ENCODE measurements around the gene PTPRCAP. TPM values are rescaled to one million over a fixed set of nuclear protein-coding genes. Genes with fewer than 3 reads are reported as not detected.

PTPRCAP gene
- total RNA-seq, 4 donors from 2014 or later, result 17.3 to 56.9 (median 21.7) TPM

- peak overlapping the region; percentile 64 to 98 (median 92) for H3K4me3 ChIP-seq
- H3K27me3 ChIP-seq, result no peaks in the 10 kb centered on the region
- H3K9me3 ChIP-seq, result no peaks in the 10 kb centered on the region
- DNase-seq, result no peak
- H3K27ac ChIP-seq, result peak overlapping the region; percentile 82 to 95 (median 88)
- peaks cover 0 to 25% (median 6%) of the 10 kb centered on the region in 4 donors for H3K4me1 ChIP-seq
- no peak for TF ChIP-seq POLR2A (IDR thresholded peaks at IDR 0.05)
- TF ChIP-seq CTCF (IDR thresholded peaks at IDR 0.05), result no peak
- H3K36me3 ChIP-seq, result no peaks in the 10 kb centered on the region
Measured at GRCh38 chr11:67469508-67469811, 32.0 kb upstream of the PTPRCAP start.

DNA sequence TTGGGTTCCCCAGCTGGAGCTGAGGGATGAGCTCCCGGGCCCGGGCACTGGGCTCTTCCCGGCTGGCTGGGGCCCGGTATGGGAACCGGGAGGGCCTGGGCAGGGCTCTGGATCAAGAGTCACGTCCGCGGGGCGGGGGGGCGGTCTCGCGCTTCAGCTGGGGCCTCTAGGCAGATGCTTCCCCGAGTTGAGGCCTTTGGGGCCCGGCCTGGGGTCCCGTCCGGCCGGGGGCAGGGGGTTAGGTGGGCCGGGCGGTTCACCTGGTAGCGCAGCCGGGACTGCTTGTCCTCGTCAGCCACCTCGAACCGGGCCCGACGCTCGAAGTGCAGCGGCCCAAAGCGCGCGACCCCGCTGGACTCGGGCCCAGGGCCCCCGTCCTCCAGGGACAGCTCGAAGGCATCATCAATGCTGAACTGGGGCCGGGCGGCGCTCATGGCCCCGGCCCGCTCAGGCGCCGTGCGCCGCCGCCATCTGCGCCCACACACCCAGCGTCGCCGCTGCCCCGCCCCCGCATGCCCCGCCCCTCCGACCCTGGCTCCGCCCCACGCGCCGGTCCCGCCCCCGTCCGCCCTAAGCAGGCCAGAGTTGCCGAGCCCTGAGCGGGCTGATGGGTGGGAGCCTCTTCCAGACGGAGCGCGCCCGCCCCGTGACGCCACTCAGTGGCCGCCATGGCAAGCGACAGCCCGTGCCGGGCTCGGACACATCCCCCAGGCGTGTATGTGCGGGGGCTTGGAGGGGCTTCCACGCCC, 31.5 kb upstream of the PTPRCAP start, which contains the start of gene TMEM134:
Gene TMEM134, minus strand, starts transcription at position 493 of the 749 bp plus-strand sequence. Its CDS starts 59 bp downstream, at position 434.
- TF ChIP-seq POLR2A (IDR thresholded peaks at IDR 0.05) (peak; percentile 73 to 78), CTCF (IDR thresholded peaks at IDR 0.05) (peak; percentile 50 to 69 (median 60))
- Histone ChIP-seq H3K27ac (peak within 1 kb of the TSS; percentile 82 to 95 (median 88)), H3K36me3 (no peaks in the 10 kb centered on the region), H3K27me3 (no peaks in the 10 kb centered on the region), H3K9me3 (no peaks in the 10 kb centered on the region), H3K4me3 (peak within 1 kb of the TSS; percentile 64 to 98 (median 92)), H3K4me1 (peaks cover 0 to 30% (median 11%) of the 10 kb centered on the region in 4 donors)
- peak; percentile 93 to 96 (median 95) for DNase-seq

DNA sequence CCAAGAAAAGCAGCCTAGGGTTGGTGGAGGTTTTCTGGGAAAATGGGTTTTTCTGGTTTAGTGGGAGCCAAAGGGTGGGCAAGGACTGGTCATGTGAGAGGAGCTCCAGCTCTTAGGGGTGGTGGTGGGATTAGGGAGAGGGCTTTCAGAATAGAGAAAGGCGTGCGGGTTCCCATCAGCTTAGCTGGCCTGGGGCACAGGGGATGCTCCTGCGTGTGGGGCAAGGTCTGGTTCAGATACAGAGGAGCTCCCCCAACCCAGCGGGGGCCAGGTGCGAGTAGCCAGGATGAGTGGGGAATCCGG, 30.9 kb upstream of the PTPRCAP start:
- no peaks in the 10 kb centered on the region for H3K27me3 ChIP-seq
- no peaks in the 10 kb centered on the region for H3K9me3 ChIP-seq
- H3K4me3 ChIP-seq, result peak overlapping the region; percentile 64 to 98 (median 92)
- H3K4me1 ChIP-seq, result peaks cover 0 to 34% (median 13%) of the 10 kb centered on the region in 4 donors
- H3K36me3 ChIP-seq, result no peaks in the 10 kb centered on the region
- TF ChIP-seq CTCF (IDR thresholded peaks at IDR 0.05), result no peak
- TF ChIP-seq POLR2A (IDR thresholded peaks at IDR 0.05), result no peak
- DNase-seq, result no peak
- H3K27ac ChIP-seq, result peak overlapping the region; percentile 82 to 95 (median 88)

- H3K36me3 ChIP-seq, result no peaks in the 10 kb centered on the region
- no peak for TF ChIP-seq POLR2A (IDR thresholded peaks at IDR 0.05)
- no peak for TF ChIP-seq CTCF (IDR thresholded peaks at IDR 0.05)
- no peaks in the 10 kb centered on the region for H3K9me3 ChIP-seq
- DNase-seq, result peak in 2 of 3 donors; percentile 70 to 74
- no peaks in the 10 kb centered on the region for H3K27me3 ChIP-seq
- peak overlapping the region; percentile 82 to 95 (median 88) for H3K27ac ChIP-seq
- H3K4me1 ChIP-seq, result peaks cover 0 to 34% (median 13%) of the 10 kb centered on the region in 4 donors
- H3K4me3 ChIP-seq, result peak overlapping the region; percentile 64 to 98 (median 92)
Measured at GRCh38 chr11:67468056-67468455, 30.6 kb upstream of the PTPRCAP start.

- Histone ChIP-seq H3K36me3 (no peaks in the 10 kb centered on the region), H3K4me1 (peaks cover 0 to 34% (median 13%) of the 10 kb centered on the region in 4 donors), H3K9me3 (no peaks in the 10 kb centered on the region), H3K27ac (peak overlapping the region in 2 of 4 donors; percentile 91 to 95), H3K4me3 (peak overlapping the region in 1 of 4 donors; percentile 95), H3K27me3 (no peaks in the 10 kb centered on the region)
- TF ChIP-seq CTCF (IDR thresholded peaks at IDR 0.05) (no peak), POLR2A (IDR thresholded peaks at IDR 0.05) (no peak)
- DNase-seq, result no peak
Measured at GRCh38 chr11:67466962-67467771, 29.7 kb upstream of the PTPRCAP start.
